ENCODE data around the gene PXMP2.

- TF ChIP-seq CTCF (IDR thresholded peaks at IDR 0.05) (no peak), ZFX (IDR thresholded peaks at IDR 0.05; ENCODE audit: borderline replicate concordance) (no peak)
Measured at GRCh38 chr12:132685400-132685799, 2.0 kb upstream of the PXMP2 start.
